GM23248 (cell line): ENCODE data around the gene MRPL14. TPM values are rescaled to one million over a fixed set of nuclear protein-coding genes. Genes with fewer than 3 reads are reported as not detected.
A peak's percentile ranks its signal among the peaks of the same experiment; 100 is the strongest.

Experiments
- DNase-seq: peaks from one replicate; pipeline ENCODE4 v3.0.0-alpha.2; 2015
- H2AFZ ChIP-seq: fragments of 200-600 bp; sonication (generic); 2 replicates; pipeline ENCODE4 v1.6.1; 2016; ENCODE audit warnings: antibody characterized with exemption
- H3F3A ChIP-seq: fragments of 200-600 bp; sonication (generic); 2 replicates; pipeline ENCODE4 v1.6.1; 2016; ENCODE audit warnings: mild to moderate bottlenecking, antibody characterized with exemption, mixed run types; ENCODE audit not compliant: insufficient read depth
- H3K27ac ChIP-seq: fragments of 200-600 bp; sonication (generic); 2 replicates; pipeline ENCODE4 v1.5.1; 2016; ENCODE audit warnings: mild to moderate bottlenecking
- H3K27me3 ChIP-seq: fragments of 200-600 bp; sonication (generic); replicated peaks from 2 replicates; pipeline ENCODE4 v1.6.1; 2016; ENCODE audit warnings: mild to moderate bottlenecking; ENCODE audit not compliant: insufficient read depth
- H3K36me3 ChIP-seq: fragments of 200-600 bp; sonication (generic); 2 replicates; pipeline ENCODE4 v1.6.1; 2016; ENCODE audit warnings: low read depth, mild to moderate bottlenecking
- H3K4me1 ChIP-seq: fragments of 200-600 bp; sonication (generic); 2 replicates; pipeline ENCODE4 v1.6.1; 2016; ENCODE audit warnings: mild to moderate bottlenecking; ENCODE audit not compliant: insufficient read depth
- H3K4me2 ChIP-seq: fragments of 200-600 bp; sonication (generic); one replicate; pipeline ENCODE4 v1.6.1; 2016; ENCODE audit warnings: mild to moderate bottlenecking; ENCODE audit not compliant: unreplicated experiment
- H3K4me3 ChIP-seq: fragments of 200-600 bp; sonication (generic); 2 replicates; pipeline ENCODE4 v1.5.1; 2016; ENCODE audit warnings: mild to moderate bottlenecking
- H3K79me2 ChIP-seq: fragments of 200-600 bp; sonication (generic); 2 replicates; pipeline ENCODE4 v1.6.1; 2016; ENCODE audit warnings: mild to moderate bottlenecking; ENCODE audit not compliant: insufficient read depth
- H3K9ac ChIP-seq: fragments of 200-600 bp; sonication (generic); 2 replicates; pipeline ENCODE4 v1.6.1; 2016; ENCODE audit warnings: mild to moderate bottlenecking
- H3K9me2 ChIP-seq: fragments of 200-600 bp; sonication (generic); 2 replicates; pipeline ENCODE4 v1.6.1; 2016; ENCODE audit warnings: mixed run types, mild to moderate bottlenecking, moderate library complexity; ENCODE audit not compliant: insufficient read depth
- H3K9me3 ChIP-seq: fragments of 200-600 bp; sonication (generic); one replicate; pipeline ENCODE4 v1.6.1; 2017; ENCODE audit warnings: low read depth
- H4K20me1 ChIP-seq: fragments of 200-600 bp; sonication (generic); 2 replicates; pipeline ENCODE4 v1.6.0; 2016; ENCODE audit not compliant: insufficient read depth
- EZH2 ChIP-seq: fragments of 200-600 bp; sonication (generic); IDR thresholded peaks from 2 replicates; pipeline ENCODE4 v1.6.1; 2018; ENCODE audit warnings: antibody characterized with exemption, mild to moderate bottlenecking; ENCODE audit not compliant: insufficient read depth, poor library complexity, severe bottlenecking
- EZH2phosphoT487 ChIP-seq: fragments of 200-600 bp; sonication (generic); IDR thresholded peaks from 2 replicates; pipeline ENCODE4 v1.6.1; 2018; ENCODE audit warnings: antibody characterized with exemption, moderate library complexity, mild to moderate bottlenecking, low read depth; ENCODE audit not compliant: insufficient read depth
- WGBS, 2 experiments: methylation state at CpG; one replicate each; pipeline ENCODE4 v1.1.6; 2015 to 2017; ENCODE audit warnings: low lambda C conversion rate in 2 of 2, low coverage in 1 of 2; ENCODE audit errors: missing lambda C conversion rate in 2 of 2; 5-methylcytosine and 5-hydroxymethylcytosine counted together
- in situ Hi-C: fragments of 300-500 bp; cut with MboI; formaldehyde crosslinking; loops from 2 replicates; pipeline ENCODE4 v1.15.0; 2020
- polyA plus RNA-seq: library from polyadenylated mRNA; unstranded; fragments of >200 nt; fragmentation: Nextera tagmentation; extraction: Ambion mirVana; gene quantifications from 2 replicates; pipeline ENCODE4 v1.2.1, GENCODE V29; 2016
- total RNA-seq: library from RNA; depleted of rRNA; stranded (reverse); fragments of >200 nt; shearing (Covaris generic); gene quantifications from 2 replicates; pipeline ENCODE4 v1.2.3, GENCODE V29; 2014

The MRPL14 gene
- total and polyA plus RNA-seq, 2 experiments from 2014 or later = 47.6 to 91.2 TPM

DNA sequence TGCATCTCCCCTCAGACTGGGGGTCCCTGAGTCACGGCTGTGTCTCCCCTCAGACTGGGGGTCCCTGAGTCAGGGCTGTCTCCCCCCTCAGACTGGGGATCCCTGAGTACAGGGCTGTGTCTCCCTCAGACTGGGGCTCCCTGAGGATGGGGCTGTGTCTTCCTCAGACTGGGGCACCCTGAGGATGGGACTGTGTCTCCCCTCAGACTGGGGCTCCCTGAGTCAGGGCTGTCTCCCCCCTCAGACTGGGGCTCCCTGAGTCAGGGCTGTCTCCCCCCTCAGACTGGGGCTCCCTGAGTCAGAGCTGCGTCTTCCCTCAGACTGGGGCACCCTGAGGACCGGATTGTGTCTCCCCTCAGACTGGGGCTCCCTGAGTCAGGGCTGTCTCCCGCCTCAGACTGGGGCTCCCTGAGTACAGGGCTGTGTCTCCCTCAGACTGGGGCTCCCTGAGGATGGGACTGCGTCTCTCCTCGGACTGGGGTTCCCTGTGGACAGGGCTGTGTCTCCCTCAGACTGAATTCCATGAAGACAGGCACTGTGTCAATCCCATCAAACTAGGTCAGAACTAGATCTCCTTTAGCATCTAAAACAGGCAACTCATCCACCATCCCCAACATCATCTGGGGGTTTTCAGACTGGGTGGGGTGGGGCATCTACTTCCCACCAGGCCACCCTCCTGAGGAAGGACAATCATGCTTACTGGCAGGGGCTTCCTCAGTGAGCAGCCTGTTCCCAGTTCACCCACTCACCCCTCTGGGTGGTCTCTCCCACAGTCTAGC, 60.7 kb downstream of the MRPL14 start:
- WGBS, 2 experiments = 74 to 84% methylated on average over 5 of the region's 6 CpGs
- H2AFZ ChIP-seq = no peak overlapping the region
- no peaks in the 10 kb centered on the region for H4K20me1 ChIP-seq

DNA sequence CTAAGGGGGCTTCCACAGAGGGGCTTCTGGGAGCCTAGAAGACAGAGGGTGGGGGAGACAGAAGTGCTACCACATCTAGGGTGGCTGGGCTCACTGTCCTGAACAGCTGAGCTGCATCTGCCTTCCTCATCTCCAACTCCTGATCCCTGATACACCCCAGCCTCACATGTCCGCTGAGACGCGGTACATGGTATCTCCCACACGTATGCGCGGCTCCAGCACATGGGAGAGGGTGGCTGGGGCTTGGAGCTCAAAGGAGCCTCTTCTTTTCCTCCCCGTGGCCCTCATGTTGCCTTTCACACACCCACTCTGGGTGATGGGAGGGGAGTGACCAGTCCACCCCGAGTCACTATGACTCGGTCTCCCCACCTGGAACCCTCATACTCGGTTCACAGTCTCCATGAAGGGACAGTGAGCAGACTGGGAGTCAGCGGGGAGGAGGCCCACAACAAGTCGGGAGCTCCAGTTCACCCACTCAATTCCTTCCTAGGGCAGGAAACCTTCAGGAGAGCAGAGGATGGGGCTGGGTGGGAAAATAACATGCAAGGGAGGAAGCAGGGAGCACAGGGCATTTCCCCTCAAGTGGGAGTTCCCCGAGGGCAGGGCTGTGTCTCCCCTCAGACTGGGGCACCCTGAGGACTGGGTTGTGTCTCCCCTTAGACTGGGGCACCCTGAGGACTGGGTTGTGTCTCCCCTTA, 61.7 kb downstream of the MRPL14 start:
- Histone ChIP-seq H3K4me1 (peaks cover 36% of the 10 kb centered on the region), H3K27ac (peak overlapping the region; percentile 65; the same call in 1 of the 2 replicates), H4K20me1 (no peaks in the 10 kb centered on the region), H3K27me3 (no peaks in the 10 kb centered on the region), H3K4me3 (no peak overlapping the region), H3K79me2 (no peaks in the 10 kb centered on the region), H2AFZ (no peak overlapping the region), H3K36me3 (no peaks in the 10 kb centered on the region), H3K9me3 (no peaks in the 10 kb centered on the region), H3K4me2 (peak overlapping the region; percentile 10), H3K9me2 (no peaks in the 10 kb centered on the region), H3K9ac (peak overlapping the region; percentile 53), H3F3A (peaks cover 29% of the 10 kb centered on the region)
- peak; percentile 50 for DNase-seq
- in situ Hi-C loops = loop anchor here (10.0 kb wide), 1 partner anchor 291 kb away; the partner anchor contains the start of gene VEGFA
- TF ChIP-seq EZH2 (no peak), EZH2phosphoT487 (no peak)
- 77 to 80% methylated on average over 13 of the region's 13 CpGs for WGBS, 2 experiments

More for the DNA sequence above, 60.7 kb downstream of the MRPL14 start:
- Histone ChIP-seq H3K9ac (no peak overlapping the region), H3K9me2 (no peaks in the 10 kb centered on the region), H3K9me3 (no peaks in the 10 kb centered on the region), H3K4me3 (no peak overlapping the region), H3K27ac (no peak overlapping the region), H3K4me2 (no peak overlapping the region), H3K36me3 (no peaks in the 10 kb centered on the region), H3K27me3 (no peaks in the 10 kb centered on the region), H3F3A (peaks cover 31% of the 10 kb centered on the region), H3K4me1 (peaks cover 33% of the 10 kb centered on the region), H3K79me2 (no peaks in the 10 kb centered on the region)
- DNase-seq = no peak
- TF ChIP-seq EZH2 (no peak), EZH2phosphoT487 (no peak)
- in situ Hi-C loops = loop anchor here (10.0 kb wide), 1 partner anchor 292 kb away; the partner anchor contains the start of gene VEGFA

DNA sequence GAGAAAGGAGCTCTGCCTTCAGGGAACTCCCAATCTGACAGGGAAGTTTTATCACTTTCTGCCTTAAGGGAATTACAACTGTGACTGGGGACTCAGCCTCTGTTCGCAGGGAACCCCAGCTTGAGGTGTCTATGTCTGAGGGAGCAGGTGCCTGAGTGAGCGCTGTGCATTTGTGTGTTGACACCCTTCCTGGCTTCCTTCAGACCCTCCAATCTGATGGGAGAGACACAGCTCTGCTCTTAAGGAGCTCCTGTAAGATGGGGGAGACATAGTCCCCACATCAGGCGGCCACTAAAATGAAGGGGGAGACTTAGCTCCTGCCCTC, 62.3 kb downstream of the MRPL14 start:
- Histone ChIP-seq H3K9me2 (no peaks in the 10 kb centered on the region), H3K4me1 (peaks cover 42% of the 10 kb centered on the region), H3K9me3 (no peaks in the 10 kb centered on the region), H3K4me3 (no peak overlapping the region), H3K4me2 (peak overlapping the region; percentile 30), H2AFZ (no peak overlapping the region), H3K79me2 (no peaks in the 10 kb centered on the region), H3K27me3 (no peaks in the 10 kb centered on the region), H4K20me1 (no peaks in the 10 kb centered on the region), H3K36me3 (no peaks in the 10 kb centered on the region), H3K27ac (peak overlapping the region; percentile 65), H3K9ac (peak overlapping the region; percentile 53), H3F3A (peaks cover 36% of the 10 kb centered on the region)
- no peak for TF ChIP-seq EZH2phosphoT487
- TF ChIP-seq EZH2 = no peak
- no peak for DNase-seq
- 90 to 92% methylated on average over 3 of the region's 3 CpGs for WGBS, 2 experiments
- in situ Hi-C loops = loop anchor here (10.0 kb wide), 1 partner anchor 290 kb away; the partner anchor contains the start of gene VEGFA

DNA sequence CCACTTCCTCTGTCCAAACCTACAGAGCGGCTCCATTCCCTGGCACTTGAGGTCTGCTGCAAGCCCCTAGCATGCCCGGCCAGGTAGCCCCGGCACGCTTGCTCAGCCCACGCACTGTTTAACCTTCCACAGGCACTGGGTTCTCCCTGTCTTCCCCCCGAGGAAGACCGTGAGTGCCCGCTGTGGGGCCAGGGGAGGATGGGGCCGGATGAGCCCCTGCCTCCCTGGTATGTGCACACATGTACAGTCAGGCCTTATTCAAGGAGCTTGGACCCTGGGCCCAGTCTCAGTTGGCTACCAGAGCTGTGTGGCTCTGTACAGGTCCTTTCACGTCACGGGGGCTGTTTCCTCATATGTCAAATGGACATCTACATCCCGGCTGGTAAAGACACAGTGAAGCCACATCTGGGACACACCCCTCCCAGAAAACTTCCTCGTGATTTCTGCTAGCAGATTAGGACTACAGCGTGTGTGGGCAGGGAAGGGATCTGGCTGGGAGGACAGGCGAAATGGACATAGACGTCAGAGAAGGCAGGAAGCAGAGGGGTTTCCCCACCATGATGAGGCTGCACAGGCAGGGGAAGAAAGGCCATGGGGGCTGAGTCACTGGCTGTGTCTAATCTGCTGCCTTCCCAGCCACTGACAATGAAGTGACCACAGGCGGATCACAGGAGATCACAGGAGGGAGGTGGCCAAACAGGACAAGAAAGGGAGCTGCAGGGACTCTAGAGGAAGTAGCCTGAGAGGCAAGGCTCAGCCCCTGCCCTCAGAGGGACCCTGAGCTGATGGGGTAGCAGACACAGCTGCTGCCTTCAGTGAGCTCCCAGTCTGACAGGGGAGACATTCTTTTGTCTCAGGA, 62.9 kb downstream of the MRPL14 start:
- H3K4me3 ChIP-seq = no peak overlapping the region
- H3K27ac ChIP-seq = peak overlapping the region; percentile 65
- H2AFZ ChIP-seq = no peak overlapping the region
- H3F3A ChIP-seq = peaks cover 42% of the 10 kb centered on the region
- in situ Hi-C loops = loop anchor here (10.0 kb wide), 1 partner anchor 290 kb away; the partner anchor contains the start of gene VEGFA
- peak overlapping the region; percentile 53 for H3K9ac ChIP-seq
- TF ChIP-seq EZH2phosphoT487 (no peak), EZH2 (no peak)
- H3K79me2 ChIP-seq = no peaks in the 10 kb centered on the region
- H3K27me3 ChIP-seq = no peaks in the 10 kb centered on the region
- no peaks in the 10 kb centered on the region for H3K9me2 ChIP-seq
- peak; percentile 97 for DNase-seq
- no peaks in the 10 kb centered on the region for H4K20me1 ChIP-seq
- no peaks in the 10 kb centered on the region for H3K36me3 ChIP-seq
- H3K4me1 ChIP-seq = peaks cover 48% of the 10 kb centered on the region
- H3K4me2 ChIP-seq = peak overlapping the region; percentile 30
- H3K9me3 ChIP-seq = no peaks in the 10 kb centered on the region
- WGBS, 2 experiments = 49 to 54% methylated on average over 17 of the region's 17 CpGs
